Stromal cell of bone marrow (primary cell): ENCODE measurements around the gene NOS1AP.
"Not testable (repeated sequence)": the region's sequence is repeated elsewhere in the genome, so short reads cannot be mapped to it uniquely, and the experiment has no call there.

Source experiments
- DNase-seq: peaks from one replicate; pipeline ENCODE4 v3.0.0-alpha.2; 2012; ENCODE audit warnings: low read depth

The NOS1AP gene

DNA sequence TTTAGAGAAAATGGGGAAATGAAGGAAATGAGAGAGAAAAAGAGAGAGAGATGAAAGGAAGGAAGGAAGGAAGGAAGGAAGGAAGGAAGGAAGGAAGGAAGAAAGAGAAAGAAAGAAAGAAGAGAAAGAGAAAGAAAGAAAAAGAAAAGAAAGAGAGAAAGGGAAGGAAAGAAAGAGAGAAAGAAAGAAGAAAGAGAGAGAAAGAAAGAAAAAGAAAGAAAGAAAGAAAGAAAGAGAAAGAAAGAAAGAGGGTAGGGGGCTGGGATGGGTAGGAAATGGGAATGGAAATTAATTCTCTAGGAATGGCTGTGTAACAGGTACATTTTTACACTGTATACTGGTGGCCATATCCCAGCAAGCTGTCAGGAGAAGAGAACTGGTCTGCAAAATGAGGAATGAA, 346.7 kb downstream of the NOS1AP start:
- no peak for DNase-seq

- DNase-seq: no peak
These were observed 347.4 kb downstream of the NOS1AP start for GRCh38 chr1:162416909-162417308.

GRCh38 chr1:162417650-162418049, 348.2 kb downstream of the NOS1AP start:
- no peak for DNase-seq

DNA sequence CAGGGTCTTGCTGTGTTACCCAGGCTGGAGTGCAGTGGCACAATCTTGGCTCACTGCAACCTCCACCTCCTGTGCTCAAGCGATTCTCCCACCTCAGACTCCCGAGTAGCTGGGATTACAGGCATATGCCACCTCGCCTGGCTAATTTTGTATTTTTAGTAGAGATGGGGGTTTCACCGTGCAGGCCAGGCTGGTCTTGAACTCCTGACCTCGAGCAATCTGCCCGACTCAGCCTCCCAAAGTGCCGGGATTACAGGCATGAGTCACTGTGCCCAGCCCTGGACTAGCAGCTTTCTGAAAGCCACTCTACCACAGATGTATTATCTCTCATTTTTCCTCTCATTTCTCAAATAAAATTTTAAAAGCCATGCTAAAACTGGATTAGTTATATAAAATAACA, 349.1 kb downstream of the NOS1AP start:
- DNase-seq: not testable (repeated sequence)

- not testable (repeated sequence) for DNase-seq
These were observed 350.0 kb downstream of the NOS1AP start for GRCh38 chr1:162419450-162419931.
